ENCODE results near the gene LAMA1. TPM values are rescaled to one million over a fixed set of nuclear protein-coding genes. Genes with fewer than 3 reads are reported as not detected.

LAMA1 gene
- total RNA-seq, 1 donor = 20.7 TPM

DNA sequence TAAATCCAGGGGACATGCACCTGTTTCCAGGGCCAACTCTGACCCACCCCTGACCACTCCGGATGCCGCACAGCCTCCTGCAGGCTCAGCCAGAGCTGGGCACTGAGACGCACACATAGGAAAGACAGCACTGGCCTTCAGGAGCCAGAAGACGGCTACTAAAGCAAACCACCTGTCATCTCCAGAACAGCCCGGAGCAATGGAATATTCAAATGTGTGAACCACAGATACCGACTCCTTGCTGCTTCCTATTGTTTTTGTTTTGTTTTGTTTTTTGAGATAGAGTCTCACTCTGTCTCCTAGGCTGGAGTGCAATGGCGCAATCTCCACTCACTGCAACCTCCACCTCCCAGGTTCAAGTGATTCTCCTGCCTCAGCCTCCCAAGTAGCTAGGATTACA lies 94.0 kb downstream of the LAMA1 start:
- no peak overlapping the region for H3K4me3 ChIP-seq (ENCODE audit: low read depth, low read length)
- TF ChIP-seq, protein P1, sequence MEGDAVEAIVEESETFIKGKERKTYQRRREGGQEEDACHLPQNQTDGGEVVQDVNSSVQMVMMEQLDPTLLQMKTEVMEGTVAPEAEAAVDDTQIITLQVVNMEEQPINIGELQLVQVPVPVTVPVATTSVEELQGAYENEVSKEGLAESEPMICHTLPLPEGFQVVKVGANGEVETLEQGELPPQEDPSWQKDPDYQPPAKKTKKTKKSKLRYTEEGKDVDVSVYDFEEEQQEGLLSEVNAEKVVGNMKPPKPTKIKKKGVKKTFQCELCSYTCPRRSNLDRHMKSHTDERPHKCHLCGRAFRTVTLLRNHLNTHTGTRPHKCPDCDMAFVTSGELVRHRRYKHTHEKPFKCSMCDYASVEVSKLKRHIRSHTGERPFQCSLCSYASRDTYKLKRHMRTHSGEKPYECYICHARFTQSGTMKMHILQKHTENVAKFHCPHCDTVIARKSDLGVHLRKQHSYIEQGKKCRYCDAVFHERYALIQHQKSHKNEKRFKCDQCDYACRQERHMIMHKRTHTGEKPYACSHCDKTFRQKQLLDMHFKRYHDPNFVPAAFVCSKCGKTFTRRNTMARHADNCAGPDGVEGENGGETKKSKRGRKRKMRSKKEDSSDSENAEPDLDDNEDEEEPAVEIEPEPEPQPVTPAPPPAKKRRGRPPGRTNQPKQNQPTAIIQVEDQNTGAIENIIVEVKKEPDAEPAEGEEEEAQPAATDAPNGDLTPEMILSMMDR (IDR thresholded peaks at IDR 0.05; ENCODE audit: insufficient read depth, low read depth, low read length) = no peak
- DNase-seq (ENCODE audit: low read depth) = no peak

DNA sequence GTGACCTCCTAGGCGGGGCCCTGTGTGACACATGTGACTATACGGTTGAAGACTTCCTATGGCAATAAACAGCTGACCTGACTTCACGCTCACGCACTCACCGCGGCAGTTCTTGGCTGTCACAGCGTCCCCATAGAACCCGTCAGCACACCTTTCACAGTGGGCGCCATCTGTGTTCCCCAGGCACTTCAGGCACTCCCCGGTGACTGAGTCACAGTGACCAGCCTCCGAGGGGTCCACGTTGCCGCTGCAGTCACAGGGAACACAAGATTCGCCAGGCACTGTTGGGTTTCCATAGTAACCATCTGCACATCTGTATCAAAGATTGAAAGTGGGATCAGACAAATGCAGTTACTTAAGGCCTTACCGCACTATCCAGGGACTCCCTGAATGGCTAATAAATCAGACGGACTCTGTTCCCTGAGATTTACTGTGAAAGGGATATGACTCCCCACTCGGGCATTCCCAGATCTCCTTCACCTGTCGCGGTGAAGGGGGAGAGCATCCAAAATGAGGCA lies 94.5 kb downstream of the LAMA1 start:
- TF ChIP-seq, protein P1 (IDR thresholded peaks at IDR 0.05; ENCODE audit: insufficient read depth, low read depth, low read length) = no peak
- DNase-seq (ENCODE audit: low read depth) = no peak
- no peak overlapping the region for H3K4me3 ChIP-seq (ENCODE audit: low read depth, low read length)

GRCh38 chr18:7021994-7022840 lies 95.4 kb downstream of the LAMA1 start:
- H3K4me3 ChIP-seq (ENCODE audit: low read depth, low read length) = no peak overlapping the region
- TF ChIP-seq, protein P1 (IDR thresholded peaks at IDR 0.05; ENCODE audit: insufficient read depth, low read depth, low read length) = no peak
- DNase-seq (ENCODE audit: low read depth) = peak; percentile 32

DNA sequence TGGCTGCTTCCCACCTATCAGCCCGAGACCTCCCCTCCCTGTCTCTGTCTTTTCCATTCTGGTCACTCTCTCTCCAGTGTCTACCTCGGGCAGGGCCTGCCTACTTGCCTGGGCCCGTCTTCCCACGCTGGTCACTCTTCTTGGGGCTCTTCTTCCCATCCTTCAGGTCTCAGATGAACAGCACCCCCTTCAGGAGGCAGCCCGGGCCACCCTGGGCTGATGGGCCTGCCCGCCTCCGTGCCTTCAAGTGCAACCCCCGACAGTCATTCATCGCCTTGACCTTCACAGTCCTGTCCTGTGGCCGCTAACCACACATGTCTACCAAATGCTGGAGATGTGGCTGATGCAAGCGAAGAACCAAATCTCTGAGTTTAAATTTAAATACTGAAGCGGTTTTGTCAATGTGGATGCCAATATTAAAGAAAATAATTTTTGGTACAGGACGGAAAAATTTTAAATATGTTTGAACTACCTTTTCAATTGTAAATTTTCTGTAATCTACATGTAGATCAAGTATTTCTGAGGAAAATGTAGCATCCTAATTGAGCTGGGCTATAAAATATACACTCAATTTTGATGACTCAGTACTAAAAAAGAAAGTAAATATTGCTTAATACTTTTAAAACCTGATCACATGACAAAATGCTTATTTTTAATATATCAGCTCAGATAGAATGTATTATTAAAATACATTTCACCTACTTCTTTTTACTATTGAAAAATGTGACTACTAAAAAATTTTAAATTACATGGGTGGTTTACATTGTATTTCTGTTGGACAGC lies 96.4 kb downstream of the LAMA1 start:
- no peak for DNase-seq (ENCODE audit: low read depth)
- TF ChIP-seq, protein P1 (IDR thresholded peaks at IDR 0.05; ENCODE audit: insufficient read depth, low read depth, low read length) = no peak
- H3K4me3 ChIP-seq (ENCODE audit: low read depth, low read length) = no peak overlapping the region

- no peak overlapping the region for H3K4me3 ChIP-seq (ENCODE audit: low read depth, low read length)
- TF ChIP-seq, protein P1 (IDR thresholded peaks at IDR 0.05; ENCODE audit: insufficient read depth, low read depth, low read length) = no peak
- DNase-seq (ENCODE audit: low read depth) = no peak
Measured at GRCh38 chr18:7017013-7017412, 100.6 kb downstream of the LAMA1 start.

- H3K4me3 ChIP-seq (ENCODE audit: low read depth, low read length) = no peak overlapping the region
- TF ChIP-seq, protein P1 (IDR thresholded peaks at IDR 0.05; ENCODE audit: insufficient read depth, low read depth, low read length) = no peak
- no peak for DNase-seq (ENCODE audit: low read depth)
Measured at GRCh38 chr18:7011142-7011541, 106.5 kb downstream of the LAMA1 start.

Data from fibroblast of villous mesenchyme (primary cell).